Breast epithelium (tissue), 3 donors: Measurements from ENCODE around the gene GDF10.

Source experiments
- POLR2A ChIP-seq: fragments of 450-650 bp; IDR thresholded peaks from one replicate; pipeline ENCODE4 v1.6.1; 2016; ENCODE audit warnings: antibody characterized with exemption, mild to moderate bottlenecking, moderate library complexity
- TF ChIP-seq, protein P1 (sequence below), 3 donors: fragments of 450-650 bp; IDR thresholded peaks; one replicate each; pipeline ENCODE4 v1.5.1; 2016 to 2017; ENCODE audit warnings: antibody characterized with exemption in 3 of 3, mild to moderate bottlenecking in 3 of 3, moderate library complexity in 3 of 3

- TF ChIP-seq, protein P1, sequence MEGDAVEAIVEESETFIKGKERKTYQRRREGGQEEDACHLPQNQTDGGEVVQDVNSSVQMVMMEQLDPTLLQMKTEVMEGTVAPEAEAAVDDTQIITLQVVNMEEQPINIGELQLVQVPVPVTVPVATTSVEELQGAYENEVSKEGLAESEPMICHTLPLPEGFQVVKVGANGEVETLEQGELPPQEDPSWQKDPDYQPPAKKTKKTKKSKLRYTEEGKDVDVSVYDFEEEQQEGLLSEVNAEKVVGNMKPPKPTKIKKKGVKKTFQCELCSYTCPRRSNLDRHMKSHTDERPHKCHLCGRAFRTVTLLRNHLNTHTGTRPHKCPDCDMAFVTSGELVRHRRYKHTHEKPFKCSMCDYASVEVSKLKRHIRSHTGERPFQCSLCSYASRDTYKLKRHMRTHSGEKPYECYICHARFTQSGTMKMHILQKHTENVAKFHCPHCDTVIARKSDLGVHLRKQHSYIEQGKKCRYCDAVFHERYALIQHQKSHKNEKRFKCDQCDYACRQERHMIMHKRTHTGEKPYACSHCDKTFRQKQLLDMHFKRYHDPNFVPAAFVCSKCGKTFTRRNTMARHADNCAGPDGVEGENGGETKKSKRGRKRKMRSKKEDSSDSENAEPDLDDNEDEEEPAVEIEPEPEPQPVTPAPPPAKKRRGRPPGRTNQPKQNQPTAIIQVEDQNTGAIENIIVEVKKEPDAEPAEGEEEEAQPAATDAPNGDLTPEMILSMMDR (IDR thresholded peaks at IDR 0.05), result no peak
- TF ChIP-seq POLR2A, result no peak
Observed at GRCh38 chr10:47334466-47335295, 34.7 kb downstream of the GDF10 start.
